ENCODE results near the gene PNISR. TPM values are rescaled to one million over a fixed set of nuclear protein-coding genes. Genes with fewer than 3 reads are reported as not detected.

The PNISR gene
- polyA plus RNA-seq, 1 of the 3 experiments (the other 2 are of a cell fraction) = 39.1 TPM

GRCh38 chr6:99412065-99412464 lies 13.0 kb downstream of the PNISR start:
- peaks cover 60% of the 10 kb centered on the region for H4K20me1 ChIP-seq (ENCODE audit: insufficient read depth)
- TF ChIP-seq IRF3 (IDR thresholded peaks at IDR 0.05; ENCODE audit: low read depth, low read length) (no peak), NFIC (IDR thresholded peaks at IDR 0.05; ENCODE audit: borderline replicate concordance) (no peak), FOXJ3 (CRISPR knock-in tag; IDR thresholded peaks at IDR 0.05) (no peak), MEF2A (IDR thresholded peaks at IDR 0.05; ENCODE audit: borderline replicate concordance, low read depth) (no peak), RXRA (IDR thresholded peaks at IDR 0.05; ENCODE audit: borderline replicate concordance, low read depth) (no peak), MXI1 (IDR thresholded peaks at IDR 0.05; ENCODE audit: low read depth, low read length) (no peak), EP300 (IDR thresholded peaks at IDR 0.05; ENCODE audit: borderline replicate concordance in 1 of 2, low read depth in 1 of 2, low read length in 1 of 2) (no peak), PBX3 (IDR thresholded peaks at IDR 0.05) (no peak), JUND (IDR thresholded peaks at IDR 0.05) (no peak), SIN3A (IDR thresholded peaks at IDR 0.05; ENCODE audit: borderline replicate concordance, low read depth, low read length) (no peak), GABPA (IDR thresholded peaks at IDR 0.05; ENCODE audit: low read depth) (no peak), POLR2AphosphoS5 (IDR thresholded peaks at IDR 0.05; ENCODE audit: low read depth, low read length) (no peak), TAF1 (IDR thresholded peaks at IDR 0.05; ENCODE audit: borderline replicate concordance, low read depth, low read length) (no peak), ELF1 (IDR thresholded peaks at IDR 0.05) (no peak), USF2 (IDR thresholded peaks at IDR 0.05; ENCODE audit: borderline replicate concordance, low read depth, low read length) (no peak), RFX5 (IDR thresholded peaks at IDR 0.05; ENCODE audit: low read length) (no peak), TCF12 (IDR thresholded peaks at IDR 0.05) (no peak), USF1 (IDR thresholded peaks at IDR 0.05; ENCODE audit: borderline replicate concordance, low read depth) (no peak), YY1 (IDR thresholded peaks at IDR 0.05; ENCODE audit: low read depth) (no peak), FOSL2 (IDR thresholded peaks at IDR 0.05; ENCODE audit: borderline replicate concordance, low read depth) (no peak)
- no peak overlapping the region for H3K9ac ChIP-seq
- no peaks in the 10 kb centered on the region for H3K27me3 ChIP-seq (ENCODE audit: insufficient read depth)
- peaks cover 0 to 12% of the 10 kb centered on the region in 2 experiments; a peak in 2 of 4 replicates for H3K4me1 ChIP-seq (ENCODE audit: control insufficient read depth in 1 of 2, insufficient read depth in 2 of 2, low read depth in 1 of 2, low read length in 1 of 2)
- CTCF ChIA-PET = interaction anchor here (0.7 to 0.9 kb wide), 3 partner anchors 9 to 333 kb away, joined by 3 read pairs; no protein-coding TSS in a partner anchor
- H3K9me3 ChIP-seq = no peaks in the 10 kb centered on the region
- H2AFZ ChIP-seq (ENCODE audit: low read depth) = no peak overlapping the region
- H3K9me2 ChIP-seq = no peaks in the 10 kb centered on the region
- H3K27ac ChIP-seq (ENCODE audit: low read depth in 2 of 2, low read length in 1 of 2) = no peak overlapping the region
- peaks cover 73 to 86% of the 10 kb centered on the region in 2 experiments for H3K36me3 ChIP-seq (replicated peaks in 1 of 2; ENCODE audit: control insufficient read depth in 1 of 2, insufficient read depth in 2 of 2, low read length in 1 of 2)
- no peak overlapping the region for H3K4me3 ChIP-seq (ENCODE audit: low read depth in 2 of 2, low read length in 1 of 2)
- no peak overlapping the region for H3K4me2 ChIP-seq
- 100% methylated on average over 1 of the region's 1 CpG for WGBS (ENCODE audit: low lambda C conversion rate)
- POLR2A ChIA-PET = no interaction called here
- H3K79me2 ChIP-seq (ENCODE audit: insufficient read depth) = peaks cover 92% of the 10 kb centered on the region
- DNase-seq = no peak
- no peaks in the 10 kb centered on the region for H3F3A ChIP-seq (replicated peaks; ENCODE audit: insufficient read depth)
